Amniotic epithelial cell (primary cell): ENCODE data around the gene CNTN4.

Experiments
- DNase-seq: peaks from one replicate; pipeline ENCODE4 v3.0.0-alpha.2; 2010; ENCODE audit warnings: low read depth

Gene CNTN4

GRCh38 chr3:2153053-2153452, 54.4 kb downstream of the CNTN4 start:
- no peak for DNase-seq

- no peak for DNase-seq
These were observed 54.9 kb downstream of the CNTN4 start for GRCh38 chr3:2153547-2153946.

- no peak for DNase-seq
These were observed 56.0 kb downstream of the CNTN4 start for GRCh38 chr3:2154621-2155020.

GRCh38 chr3:2156244-2156847, 57.7 kb downstream of the CNTN4 start:
- DNase-seq = no peak

GRCh38 chr3:2158828-2159227, 60.2 kb downstream of the CNTN4 start:
- no peak for DNase-seq

GRCh38 chr3:2166552-2166951, 67.9 kb downstream of the CNTN4 start:
- no peak for DNase-seq

GRCh38 chr3:2172561-2173171, 74.0 kb downstream of the CNTN4 start:
- DNase-seq = no peak

- DNase-seq = no peak
These were observed 82.0 kb downstream of the CNTN4 start for GRCh38 chr3:2180634-2181033.

GRCh38 chr3:2198776-2199279, 100.2 kb downstream of the CNTN4 start:
- no peak for DNase-seq

GRCh38 chr3:2204054-2204453, 105.4 kb downstream of the CNTN4 start:
- DNase-seq = no peak

GRCh38 chr3:2205692-2206091, 107.0 kb downstream of the CNTN4 start:
- DNase-seq = no peak

- DNase-seq = no peak
These were observed 107.9 kb downstream of the CNTN4 start for GRCh38 chr3:2206536-2206935.

GRCh38 chr3:2211568-2211967, 112.9 kb downstream of the CNTN4 start:
- DNase-seq = no peak

GRCh38 chr3:2212206-2212605, 113.5 kb downstream of the CNTN4 start:
- DNase-seq = no peak

- DNase-seq = no peak
These were observed 119.7 kb downstream of the CNTN4 start for GRCh38 chr3:2218375-2218774.

- no peak for DNase-seq
These were observed 120.2 kb downstream of the CNTN4 start for GRCh38 chr3:2218816-2219215.

GRCh38 chr3:2236203-2236602, 137.5 kb downstream of the CNTN4 start:
- DNase-seq = no peak

- no peak for DNase-seq
These were observed 145.5 kb downstream of the CNTN4 start for GRCh38 chr3:2244137-2244536.

- no peak for DNase-seq
These were observed 148.4 kb downstream of the CNTN4 start for GRCh38 chr3:2246873-2247648.

- DNase-seq = no peak
These were observed 149.2 kb downstream of the CNTN4 start for GRCh38 chr3:2247831-2248230.

GRCh38 chr3:2250783-2251182, 152.1 kb downstream of the CNTN4 start:
- no peak for DNase-seq

GRCh38 chr3:2261747-2262146, 163.1 kb downstream of the CNTN4 start:
- no peak for DNase-seq

- no peak for DNase-seq
These were observed 163.5 kb downstream of the CNTN4 start for GRCh38 chr3:2262204-2262603.
